Stimulated activated naive CD8-positive, alpha-beta T cell treated with anti-CD3 and anti-CD28 coated beads, Interleukin-15, Interleukin-2, amounts not matched to agents 100 U/mL and 50 U/mL, for 24 hours (primary cell): Measurements from ENCODE around the gene MIF.
"Not testable (repeated sequence)": the region's sequence is repeated elsewhere in the genome, so short reads cannot be mapped to it uniquely, and the experiment has no call there.

Source experiments
- ATAC-seq: fragments of 150-1000 bp; cut with Tn5 transposase; one replicate; pipeline ENCODE4 v1.10.0; 2021
- DNase-seq: peaks from one replicate; pipeline ENCODE4 v3.0.0; 2021

The MIF gene

GRCh38 chr22:23877566-23877965 lies 16.6 kb upstream of the MIF start:
- DNase-seq (no peak), ATAC-seq (no peak)

GRCh38 chr22:23878219-23878618 lies 16.0 kb upstream of the MIF start:
- ATAC-seq, result no peak
- no peak for DNase-seq

- DNase-seq, result no peak
- ATAC-seq, result no peak
Observed at GRCh38 chr22:23882370-23882769, 11.8 kb upstream of the MIF start.

- no peak for DNase-seq
- no peak for ATAC-seq
Observed at GRCh38 chr22:23883658-23884057, 10.5 kb upstream of the MIF start.

GRCh38 chr22:23884140-23884539 lies 10.0 kb upstream of the MIF start:
- ATAC-seq (no peak), DNase-seq (no peak)

GRCh38 chr22:23888615-23889401 lies 5.4 kb upstream of the MIF start:
- ATAC-seq (no peak), DNase-seq (no peak)

GRCh38 chr22:23889620-23890019 lies 4.6 kb upstream of the MIF start:
- DNase-seq (no peak), ATAC-seq (no peak)

GRCh38 chr22:23891726-23892125 lies 2.5 kb upstream of the MIF start:
- ATAC-seq (no peak), DNase-seq (no peak)

- ATAC-seq (no peak), DNase-seq (no peak)
Observed at GRCh38 chr22:23892130-23892529, 2.1 kb upstream of the MIF start.

- DNase-seq (no peak), ATAC-seq (no peak)
Observed at GRCh38 chr22:23892706-23893105, 1.5 kb upstream of the MIF start.

GRCh38 chr22:23893121-23893944 lies 850 bp upstream of the MIF start:
- ATAC-seq (no peak), DNase-seq (no peak)

- DNase-seq (peak; percentile 81), ATAC-seq (peak; percentile 28)
Observed at GRCh38 chr22:23894710-23895598, 771 bp downstream of the MIF start.

GRCh38 chr22:23895599-23896144 lies 1.5 kb downstream of the MIF start:
- no peak for DNase-seq
- ATAC-seq, result no peak

GRCh38 chr22:23896166-23896522 lies 2.0 kb downstream of the MIF start:
- no peak for ATAC-seq
- DNase-seq, result no peak

GRCh38 chr22:23896523-23897186 lies 2.5 kb downstream of the MIF start:
- no peak for DNase-seq
- no peak for ATAC-seq

- no peak for ATAC-seq
Observed at GRCh38 chr22:23897320-23897719, 3.1 kb downstream of the MIF start.

GRCh38 chr22:23898006-23898974 lies 4.1 kb downstream of the MIF start:
- DNase-seq, result no peak
- no peak for ATAC-seq

More at GRCh38 chr22:23897320-23897719, 3.1 kb downstream of the MIF start:
- no peak for DNase-seq

- ATAC-seq (no peak), DNase-seq (no peak)
Observed at GRCh38 chr22:23899042-23899745, 5.0 kb downstream of the MIF start.

- not testable (repeated sequence) for DNase-seq, ATAC-seq
Observed at GRCh38 chr22:23900227-23900626, 6.0 kb downstream of the MIF start.

GRCh38 chr22:23901600-23901999 lies 7.4 kb downstream of the MIF start:
- ATAC-seq (no peak), DNase-seq (no peak)
